Gastrocnemius medialis (tissue), 4 donors: ENCODE results near the gene PRICKLE4. TPM values are rescaled to one million over a fixed set of nuclear protein-coding genes. Genes with fewer than 3 reads are reported as not detected.

Experiments used
- ATAC-seq, 2 donors: fragments of 150-250 bp; one replicate each; pipeline ENCODE4 v1.9.1; 2016
- DNase-seq, 2 donors: peaks; one replicate each; pipeline ENCODE4 v3.0.0-alpha.2; 2019
- H3K27ac ChIP-seq, 4 donors: fragments of 200-600 bp; sonication (generic); 1 replicate in 1 of 4; 2 replicates in 3 of 4; pipeline ENCODE4 v1.5.1; 2016 to 2018; ENCODE audit warnings: mild to moderate bottlenecking in 2 of 4, moderate library complexity in 1 of 4
- H3K27me3 ChIP-seq, 3 donors: fragments of 200-600 bp; sonication (generic) in 2 of 3; 1 replicate in 1 of 3; 2 replicates in 2 of 3; pipeline versions ENCODE4 v1.5.1 to v1.6.0; 2016 to 2019; ENCODE audit warnings: mild to moderate bottlenecking in 1 of 3, moderate library complexity in 1 of 3
- H3K36me3 ChIP-seq, 2 donors: fragments of 200-600 bp; sonication (generic) in 1 of 2; one replicate each; pipeline ENCODE4 v1.5.1; 2017 to 2018
- H3K4me1 ChIP-seq, 2 donors: fragments of 200-600 bp; sonication (generic) in 1 of 2; one replicate each; pipeline ENCODE4 v1.5.1; 2016 to 2017; ENCODE audit warnings: mild to moderate bottlenecking in 2 of 2
- H3K4me3 ChIP-seq, 4 donors: fragments of 200-600 bp; sonication (generic) in 3 of 4; 1 replicate in 1 of 4; 2 replicates in 3 of 4; pipeline ENCODE4 v1.5.1; 2016 to 2019; ENCODE audit warnings: mild to moderate bottlenecking in 2 of 4
- H3K9me3 ChIP-seq, 3 donors: fragments of 200-600 bp; sonication (generic) in 2 of 3; 1 replicate in 1 of 3; 2 replicates in 2 of 3; pipeline ENCODE4 v1.5.1; 2016 to 2019
- POLR2A ChIP-seq, 2 donors: fragments of 450-650 bp; IDR thresholded peaks; one replicate each; pipeline ENCODE4 v1.6.1; 2017; ENCODE audit warnings: antibody characterized with exemption in 2 of 2, mild to moderate bottlenecking in 2 of 2, moderate library complexity in 2 of 2
- in situ Hi-C, 4 donors: fragments of 200-750 bp; cut with MboI; loops; one replicate each; pipeline versions ENCODE4 v1.15.0 to v1.8.0; 2017; ENCODE audit warnings: low sequenced_read_pairs in 4 of 4
- intact Hi-C: fragments of 100-400 bp; cut with DNase I; formaldehyde crosslinking; loops from one replicate; pipeline ENCODE4 v1.15.1; 2023; ENCODE audit warnings: low total_unique reads
- total RNA-seq, 4 donors: library from RNA; depleted of rRNA; stranded (reverse); fragments of >200 nt; gene quantifications; one replicate each; pipeline versions ENCODE4 v1.1.0 to v1.2.3, GENCODE V29; 2016
- TF ChIP-seq, protein P1 (sequence below), 5 experiments: fragments of 450-650 bp in 3 of 5; fragments of 200-600 bp in 2 of 5; sonication (generic) in 2 of 5; IDR thresholded peaks in 4 of 5; conservative IDR thresholded peaks in 1 of 5; 1 replicate in 4 of 5; 2 replicates in 1 of 5; pipeline ENCODE4 v1.5.1; 2016 to 2019; ENCODE audit warnings: antibody characterized with exemption in 5 of 5, mild to moderate bottlenecking in 3 of 5, moderate library complexity in 3 of 5

PRICKLE4 gene
- total RNA-seq, 4 donors from 2014 or later: 0.59 to 6.2 (median 1.8) TPM

- peak; percentile 98 for DNase-seq
- in situ Hi-C loops: loop anchor here (5.0 to 10.0 kb wide), 5 partner anchors 145 to 265 kb away; partner anchors contain the start of genes BYSL (in 2 of the 4) and MED20 (in 2 of the 4)
Observed at GRCh38 chr6:41779788-41780550, 613 bp upstream of the PRICKLE4 start, which contains the start of gene FRS3. Gene FRS3 (minus strand): TSS chr6:41779900. CDS start chr6:41776987, 2,913 bp downstream.

GRCh38 chr6:41781366-41781730 lies 766 bp downstream of the PRICKLE4 start:
- intact Hi-C loops (loop anchor here (10.0 kb wide), 2 partner anchors 77 to 707 kb away; partner anchors contain the start of genes NFYA and OARD1), in situ Hi-C loops (loop anchor here (5.0 to 10.0 kb wide), 3 partner anchors 143 to 263 kb away; partner anchors contain the start of genes BYSL (in 2 of the 4) and MED20 (in 2 of the 4))
- peaks cover 0 to 12% of the 10 kb centered on the region in 2 donors for H3K36me3 ChIP-seq
- peak overlapping the region; percentile 82 to 91 (median 86) for H3K4me3 ChIP-seq
- peaks cover 27 to 33% of the 10 kb centered on the region in 2 donors for H3K4me1 ChIP-seq
- no peak for TF ChIP-seq POLR2A (IDR thresholded peaks at IDR 0.05)
- H3K9me3 ChIP-seq: no peaks in the 10 kb centered on the region
- DNase-seq (peak in 1 of 2 donors; percentile 60), ATAC-seq (no peak)
- H3K27ac ChIP-seq: peak overlapping the region; percentile 83 to 90 (median 88)
- H3K27me3 ChIP-seq: no peaks in the 10 kb centered on the region

More at GRCh38 chr6:41779788-41780550, 613 bp upstream of the PRICKLE4 start, which contains the start of gene FRS3:
- Histone ChIP-seq H3K27me3 (no peaks in the 10 kb centered on the region), H3K4me1 (peaks cover 19 to 24% of the 10 kb centered on the region in 2 donors), H3K4me3 (peak within 1 kb of the TSS; percentile 82 to 91 (median 86)), H3K36me3 (peaks cover 0 to 25% of the 10 kb centered on the region in 2 donors), H3K27ac (peak within 1 kb of the TSS; percentile 83 to 90 (median 88)), H3K9me3 (no peaks in the 10 kb centered on the region)
- intact Hi-C loops: loop anchor here (1.0 to 10.0 kb wide), 8 partner anchors 45 to 705 kb away; partner anchors contain the start of genes FOXP4, NFYA, OARD1 and TFEB
- ATAC-seq: peak; percentile 90 to 94
- TF ChIP-seq, protein P1, sequence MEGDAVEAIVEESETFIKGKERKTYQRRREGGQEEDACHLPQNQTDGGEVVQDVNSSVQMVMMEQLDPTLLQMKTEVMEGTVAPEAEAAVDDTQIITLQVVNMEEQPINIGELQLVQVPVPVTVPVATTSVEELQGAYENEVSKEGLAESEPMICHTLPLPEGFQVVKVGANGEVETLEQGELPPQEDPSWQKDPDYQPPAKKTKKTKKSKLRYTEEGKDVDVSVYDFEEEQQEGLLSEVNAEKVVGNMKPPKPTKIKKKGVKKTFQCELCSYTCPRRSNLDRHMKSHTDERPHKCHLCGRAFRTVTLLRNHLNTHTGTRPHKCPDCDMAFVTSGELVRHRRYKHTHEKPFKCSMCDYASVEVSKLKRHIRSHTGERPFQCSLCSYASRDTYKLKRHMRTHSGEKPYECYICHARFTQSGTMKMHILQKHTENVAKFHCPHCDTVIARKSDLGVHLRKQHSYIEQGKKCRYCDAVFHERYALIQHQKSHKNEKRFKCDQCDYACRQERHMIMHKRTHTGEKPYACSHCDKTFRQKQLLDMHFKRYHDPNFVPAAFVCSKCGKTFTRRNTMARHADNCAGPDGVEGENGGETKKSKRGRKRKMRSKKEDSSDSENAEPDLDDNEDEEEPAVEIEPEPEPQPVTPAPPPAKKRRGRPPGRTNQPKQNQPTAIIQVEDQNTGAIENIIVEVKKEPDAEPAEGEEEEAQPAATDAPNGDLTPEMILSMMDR (IDR thresholded peaks at IDR 0.05 in 4 of 5, conservative IDR thresholded peaks at IDR 0.05 in 1 of 5): peak; percentile 93 to 97 (median 95)
- TF ChIP-seq POLR2A (IDR thresholded peaks at IDR 0.05): peak in 1 of 2 donors; percentile 51

DNA sequence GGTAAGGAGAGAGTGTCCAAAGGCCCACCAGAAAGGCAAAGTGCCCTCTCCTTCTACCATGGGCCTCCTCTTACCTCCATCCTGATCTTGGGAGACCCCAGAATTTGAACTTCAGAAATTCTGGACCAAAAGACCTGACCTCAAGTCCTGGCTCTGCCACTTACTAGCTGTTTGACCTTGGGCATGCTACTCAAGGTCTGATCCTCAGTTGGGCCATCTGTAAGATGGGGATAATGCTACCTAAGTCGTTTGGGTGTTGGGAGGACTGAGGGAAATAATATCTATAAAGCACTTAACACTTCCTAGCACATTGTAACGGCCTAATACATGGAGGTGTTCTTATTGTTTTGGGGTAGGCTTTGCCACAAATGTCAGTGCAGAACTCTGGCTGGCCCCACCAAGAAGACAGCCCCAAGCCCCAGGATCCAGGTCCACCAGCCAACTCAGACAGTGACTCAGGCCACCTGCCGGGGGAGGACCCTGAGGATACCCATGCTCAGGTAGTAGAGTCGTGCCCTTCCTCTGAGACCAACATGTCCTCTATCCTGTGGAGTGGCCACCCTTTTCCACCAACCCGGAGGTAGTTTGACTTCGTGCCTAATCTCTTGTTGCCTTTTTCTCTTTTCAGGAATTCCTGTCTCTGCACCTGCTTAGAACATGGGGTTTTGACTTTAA lies 2.7 kb downstream of the PRICKLE4 start:
- Histone ChIP-seq H3K4me3 (no peak overlapping the region), H3K27ac (no peak overlapping the region), H3K36me3 (no peaks in the 10 kb centered on the region), H3K27me3 (no peaks in the 10 kb centered on the region), H3K4me1 (peaks cover 27 to 33% of the 10 kb centered on the region in 2 donors), H3K9me3 (no peaks in the 10 kb centered on the region)
- intact Hi-C loops: loop anchor here (10.0 kb wide), 2 partner anchors 78 to 708 kb away; partner anchors contain the start of genes NFYA and OARD1
- no peak for ATAC-seq
- in situ Hi-C loops: loop anchor here (5.0 to 10.0 kb wide), 3 partner anchors 142 to 262 kb away; partner anchors contain the start of genes BYSL (in 2 of the 4) and MED20 (in 2 of the 4)
- TF ChIP-seq POLR2A (IDR thresholded peaks at IDR 0.05): no peak
- TF ChIP-seq, protein P1 (IDR thresholded peaks at IDR 0.05 in 4 of 5, conservative IDR thresholded peaks at IDR 0.05 in 1 of 5): no peak
- no peak for DNase-seq

DNA sequence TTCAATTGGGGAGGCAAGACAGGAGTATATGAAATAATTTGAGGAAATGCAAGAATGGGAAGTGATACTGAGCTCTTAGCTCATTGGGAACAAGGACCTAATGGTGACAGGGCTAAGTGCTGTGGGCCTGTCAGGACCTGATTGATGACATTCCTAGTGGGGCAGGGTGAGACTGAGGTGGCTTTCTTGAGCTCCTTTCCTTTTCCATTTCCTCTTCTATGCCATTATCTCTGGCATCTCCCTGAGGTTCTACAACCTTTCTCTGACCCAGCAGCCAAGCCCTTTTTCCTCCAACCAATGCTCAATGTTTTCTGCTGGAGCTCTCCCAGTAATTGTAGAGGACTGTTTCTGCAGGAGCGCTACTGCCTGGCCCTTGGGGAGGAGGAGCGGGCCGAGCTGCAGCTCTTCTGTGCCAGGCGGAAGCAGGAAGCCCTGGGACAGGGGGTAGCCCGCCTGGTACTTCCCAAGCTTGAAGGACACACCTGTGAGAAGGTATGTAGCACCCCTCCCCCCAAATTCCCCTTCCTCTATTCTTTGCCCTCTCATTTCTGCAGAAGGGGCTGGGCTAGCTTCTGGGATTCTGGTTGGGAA lies 4.1 kb downstream of the PRICKLE4 start:
- H3K36me3 ChIP-seq: peaks cover 0 to 4% of the 10 kb centered on the region in 2 donors
- H3K27ac ChIP-seq: no peak overlapping the region
- no peaks in the 10 kb centered on the region for H3K27me3 ChIP-seq
- DNase-seq (no peak), ATAC-seq (no peak)
- no peak for TF ChIP-seq POLR2A (IDR thresholded peaks at IDR 0.05)
- TF ChIP-seq, protein P1 (IDR thresholded peaks at IDR 0.05 in 4 of 5, conservative IDR thresholded peaks at IDR 0.05 in 1 of 5): no peak
- intact Hi-C loops: loop anchor here (5.0 to 10.0 kb wide), 3 partner anchors 80 to 710 kb away; partner anchors contain the start of genes MRPS10, NFYA and OARD1
- H3K9me3 ChIP-seq: no peaks in the 10 kb centered on the region
- in situ Hi-C loops: loop anchor here (5.0 to 10.0 kb wide), 3 partner anchors 140 to 260 kb away; partner anchors contain the start of genes BYSL (in 2 of the 4) and MED20 (in 2 of the 4)
- peaks cover 33 to 35% of the 10 kb centered on the region in 2 donors for H3K4me1 ChIP-seq
- H3K4me3 ChIP-seq: no peak overlapping the region
